HCT116 (cell line): ENCODE measurements around the gene ATP8A2. TPM values are rescaled to one million over a fixed set of nuclear protein-coding genes. Genes with fewer than 3 reads are reported as not detected.

Experiments used
- ATAC-seq: fragments of 200-7000 bp; cut with Tn5 transposase; 2 replicates; pipeline ENCODE4 v1.9.1; 2020; ENCODE audit warnings: mild to moderate bottlenecking, moderate library complexity
- BruUV-seq: library from RNA; stranded (reverse); fragments of 400-500 nt; replicated peaks from 2 replicates; lab custom pipeline; 2021; lab: Mats Ljungman, UMichigan
- CTCF ChIA-PET: fragments of 300-600 bp; sonication (Branson Sonifier 250); formaldehyde crosslinking; loops from one replicate; lab custom pipeline; 2021; ENCODE audit warnings: antibody characterized with exemption; lab: Charles Lee
- POLR2A ChIA-PET: fragments of 300-600, 350-600 bp; sonication (Branson Sonifier 250); formaldehyde crosslinking; loops from one replicate; lab custom pipeline; 2021; ENCODE audit warnings: antibody characterized with exemption; lab: Charles Lee
- RAD21 ChIA-PET, 2 experiments: fragments of 300-600 bp; sonication (Branson Sonifier 250); formaldehyde crosslinking; loops; one replicate each; lab custom pipeline; 2023; ENCODE audit warnings: low total read pairs in 2 of 2; ENCODE audit not compliant: uncharacterized antibody in 2 of 2, unreplicated experiment in 2 of 2, low non-redundant PET in 1 of 2; lab: Charles Lee
- DNase-seq: peaks from one replicate; pipeline ENCODE4 v3.0.0-alpha.2; 2010; ENCODE audit warnings: low read depth, low spot score
- H2AFZ ChIP-seq: fragments of 200-600 bp; shearing (Covaris generic), sonication (generic); 2 replicates; pipeline ENCODE4 v1.6.1; 2017; ENCODE audit warnings: low read depth, mixed run types, mixed read lengths, antibody characterized with exemption, low read length; ENCODE audit not compliant: poor library complexity, severe bottlenecking
- H3K27ac ChIP-seq: 2 replicates; pipeline ENCODE4 v1.5.1; 2012; ENCODE audit warnings: low read depth, low read length
- H3K27me3 ChIP-seq: fragments of 200-600 bp; sonication (generic); 2 replicates; pipeline ENCODE4 v1.6.1; 2016; ENCODE audit warnings: mixed run types, low read length, mixed read lengths; ENCODE audit not compliant: insufficient read depth
- H3K36me3 ChIP-seq, 2 experiments: fragments of 200-500 bp in 1 of 2; fragments of 200-600 bp in 1 of 2; sonication (Bioruptor generic) in 1 of 2; sonication (generic) in 1 of 2; 2 replicates each; pipeline versions ENCODE4 v1.5.1 to v1.6.1; 2014 to 2016; ENCODE audit warnings: low read length in 2 of 2, inconsistent platforms in 1 of 2, mixed read lengths in 1 of 2, mixed run types in 1 of 2; ENCODE audit not compliant: insufficient read depth in 2 of 2, control insufficient read depth in 1 of 2
- H3K4me1 ChIP-seq, 2 experiments: fragments of 200-600 bp in 1 of 2; sonication (generic) in 1 of 2; 2 replicates each; pipeline versions ENCODE4 v1.5.1 to v1.6.1; 2012 to 2017; ENCODE audit warnings: low read length in 2 of 2, inconsistent platforms in 1 of 2, mild to moderate bottlenecking in 1 of 2, mixed read lengths in 1 of 2, mixed run types in 1 of 2, moderate library complexity in 1 of 2; ENCODE audit not compliant: insufficient read depth in 2 of 2, control insufficient read depth in 1 of 2
- H3K4me2 ChIP-seq: fragments of 200-600 bp; sonication (generic); 2 replicates; pipeline ENCODE4 v1.6.1; 2017; ENCODE audit warnings: mixed run types, low read length, mixed read lengths
- H3K4me3 ChIP-seq, 2 experiments: fragments of 200-600 bp in 1 of 2; sonication (generic) in 1 of 2; replicated peaks in 1 of 2; 2 replicates each; pipeline ENCODE4 v1.5.1; 2011 to 2016; ENCODE audit warnings: low read length in 2 of 2, control low read depth in 1 of 2, low read depth in 1 of 2, mild to moderate bottlenecking in 1 of 2, mixed read lengths in 1 of 2, mixed run types in 1 of 2
- H3K79me2 ChIP-seq: fragments of 200-600 bp; sonication (generic); 2 replicates; pipeline ENCODE4 v1.6.1; 2017; ENCODE audit warnings: mild to moderate bottlenecking, mixed run types, low read length, moderate library complexity, mixed read lengths; ENCODE audit not compliant: insufficient read depth
- H3K9ac ChIP-seq: fragments of 200-600 bp; sonication (generic); 2 replicates; pipeline ENCODE4 v1.6.1; 2016; ENCODE audit warnings: low read length, mixed read lengths
- H3K9me2 ChIP-seq: fragments of 200-600 bp; sonication (generic), shearing (Covaris generic); 2 replicates; pipeline ENCODE4 v1.6.1; 2017; ENCODE audit warnings: mixed run types, mild to moderate bottlenecking, moderate library complexity; ENCODE audit not compliant: insufficient read depth
- H3K9me3 ChIP-seq, 2 experiments: fragments of 200-500 bp in 1 of 2; fragments of 200-600 bp in 1 of 2; sonication (Bioruptor generic) in 1 of 2; sonication (generic) in 1 of 2; 2 replicates each; pipeline ENCODE4 v1.6.1; 2014 to 2017; ENCODE audit warnings: low read length in 2 of 2, mixed read lengths in 2 of 2, inconsistent platforms in 1 of 2, low read depth in 1 of 2, mild to moderate bottlenecking in 1 of 2, mixed run types in 1 of 2, moderate library complexity in 1 of 2; ENCODE audit not compliant: control insufficient read depth in 1 of 2, insufficient read depth in 1 of 2
- H4K20me1 ChIP-seq: fragments of 200-600 bp; sonication (generic), shearing (Covaris generic); 2 replicates; pipeline ENCODE4 v1.6.1; 2017; ENCODE audit warnings: mixed run types, mild to moderate bottlenecking, moderate library complexity; ENCODE audit not compliant: insufficient read depth
- POLR2A ChIP-seq: IDR thresholded peaks from 2 replicates; pipeline ENCODE4 v1.7.0; 2011; ENCODE audit warnings: borderline replicate concordance; ENCODE audit not compliant: insufficient read depth, insufficient read length; ENCODE audit errors: extremely low read depth
- SIN3A ChIP-seq: IDR thresholded peaks from 2 replicates; pipeline ENCODE4 v1.6.1; 2012; ENCODE audit warnings: low read depth
- SP1 ChIP-seq: IDR thresholded peaks from 2 replicates; pipeline ENCODE4 v1.6.1; 2012; ENCODE audit warnings: low read depth
- SRF ChIP-seq: IDR thresholded peaks from 2 replicates; pipeline ENCODE4 v1.6.1; 2012; ENCODE audit warnings: low read depth
- TCF7L2 ChIP-seq: IDR thresholded peaks from 2 replicates; pipeline ENCODE4 v1.7.0; 2011; ENCODE audit warnings: borderline replicate concordance, inconsistent platforms; ENCODE audit not compliant: insufficient read depth, insufficient read length; ENCODE audit errors: extremely low read depth
- intact Hi-C: fragments of 100-400 bp; cut with micrococcal nuclease; formaldehyde crosslinking; loops from 2 replicates; pipeline ENCODE4 v1.10.0; 2022
- total RNA-seq: library from RNA; stranded (reverse); gene quantifications from one replicate; pipeline ENCODE4 v1.2.1, GENCODE V29; 2021; ENCODE audit not compliant: unreplicated experiment
- TF ChIP-seq, protein P1 (sequence below), 3 experiments: fragments of 200-600 bp in 1 of 3; sonication (generic) in 1 of 3; IDR thresholded peaks in 2 of 3; conservative IDR thresholded peaks in 1 of 3; 2 replicates each; pipeline ENCODE4 v1.5.1; 2012 to 2017; ENCODE audit warnings: low read depth in 2 of 3, low read length in 2 of 3, antibody characterized with exemption in 1 of 3, borderline replicate concordance in 1 of 3, control low read depth in 1 of 3, mild to moderate bottlenecking in 1 of 3, mixed read lengths in 1 of 3, mixed run types in 1 of 3, moderate library complexity in 1 of 3; ENCODE audit not compliant: insufficient read depth in 1 of 3
- TF ChIP-seq, protein P2 (sequence below): IDR thresholded peaks from 2 replicates; pipeline ENCODE4 v1.6.1; 2012
- TF ChIP-seq, protein P3 (sequence below): IDR thresholded peaks from 2 replicates; pipeline ENCODE4 v1.6.1; 2012; ENCODE audit warnings: low read depth

The ATP8A2 gene
- total RNA-seq, 1 experiment from 2014 or later, result not detected

- TF ChIP-seq, protein P1, sequence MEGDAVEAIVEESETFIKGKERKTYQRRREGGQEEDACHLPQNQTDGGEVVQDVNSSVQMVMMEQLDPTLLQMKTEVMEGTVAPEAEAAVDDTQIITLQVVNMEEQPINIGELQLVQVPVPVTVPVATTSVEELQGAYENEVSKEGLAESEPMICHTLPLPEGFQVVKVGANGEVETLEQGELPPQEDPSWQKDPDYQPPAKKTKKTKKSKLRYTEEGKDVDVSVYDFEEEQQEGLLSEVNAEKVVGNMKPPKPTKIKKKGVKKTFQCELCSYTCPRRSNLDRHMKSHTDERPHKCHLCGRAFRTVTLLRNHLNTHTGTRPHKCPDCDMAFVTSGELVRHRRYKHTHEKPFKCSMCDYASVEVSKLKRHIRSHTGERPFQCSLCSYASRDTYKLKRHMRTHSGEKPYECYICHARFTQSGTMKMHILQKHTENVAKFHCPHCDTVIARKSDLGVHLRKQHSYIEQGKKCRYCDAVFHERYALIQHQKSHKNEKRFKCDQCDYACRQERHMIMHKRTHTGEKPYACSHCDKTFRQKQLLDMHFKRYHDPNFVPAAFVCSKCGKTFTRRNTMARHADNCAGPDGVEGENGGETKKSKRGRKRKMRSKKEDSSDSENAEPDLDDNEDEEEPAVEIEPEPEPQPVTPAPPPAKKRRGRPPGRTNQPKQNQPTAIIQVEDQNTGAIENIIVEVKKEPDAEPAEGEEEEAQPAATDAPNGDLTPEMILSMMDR (IDR thresholded peaks at IDR 0.05 in 2 of 3, conservative IDR thresholded peaks at IDR 0.05 in 1 of 3; ENCODE audit: borderline replicate concordance in 1 of 3, insufficient read depth in 1 of 3, low read depth in 2 of 3, low read length in 2 of 3), result no peak
- TF ChIP-seq SP1 (no peak), SIN3A (no peak), TCF7L2 (no peak), POLR2A (no peak)
- TF ChIP-seq, protein P2, sequence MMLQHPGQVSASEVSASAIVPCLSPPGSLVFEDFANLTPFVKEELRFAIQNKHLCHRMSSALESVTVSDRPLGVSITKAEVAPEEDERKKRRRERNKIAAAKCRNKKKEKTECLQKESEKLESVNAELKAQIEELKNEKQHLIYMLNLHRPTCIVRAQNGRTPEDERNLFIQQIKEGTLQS, result no peak
- TF ChIP-seq, all 23 proteins: peak for 0
Measured at GRCh38 chr13:25756912-25757311, 385.1 kb downstream of the ATP8A2 start (continued).

GRCh38 chr13:25761041-25761440 lies 389.3 kb downstream of the ATP8A2 start:
- ChIA-PET CTCF (no interaction called here), RAD21 (no interaction called here), POLR2A (no interaction called here)
- no peaks in the 10 kb centered on the region for H3K9me3 ChIP-seq
- H3K27ac ChIP-seq, result no peak overlapping the region
- H3K4me3 ChIP-seq, result no peak overlapping the region
- peaks cover 28% of the 10 kb centered on the region for H3K27me3 ChIP-seq
- H3K4me1 ChIP-seq, result no peaks in the 10 kb centered on the region
- DNase-seq (no peak), ATAC-seq (no peak)
- no TSS peak for BruUV-seq
- no peaks in the 10 kb centered on the region for H3K79me2 ChIP-seq
- no peak overlapping the region for H2AFZ ChIP-seq
- TF ChIP-seq SRF, result no peak
- TF ChIP-seq, protein P1 (IDR thresholded peaks at IDR 0.05 in 2 of 3, conservative IDR thresholded peaks at IDR 0.05 in 1 of 3; ENCODE audit: borderline replicate concordance in 1 of 3, insufficient read depth in 1 of 3, low read depth in 2 of 3, low read length in 2 of 3), result no peak
- TF ChIP-seq, protein P3, sequence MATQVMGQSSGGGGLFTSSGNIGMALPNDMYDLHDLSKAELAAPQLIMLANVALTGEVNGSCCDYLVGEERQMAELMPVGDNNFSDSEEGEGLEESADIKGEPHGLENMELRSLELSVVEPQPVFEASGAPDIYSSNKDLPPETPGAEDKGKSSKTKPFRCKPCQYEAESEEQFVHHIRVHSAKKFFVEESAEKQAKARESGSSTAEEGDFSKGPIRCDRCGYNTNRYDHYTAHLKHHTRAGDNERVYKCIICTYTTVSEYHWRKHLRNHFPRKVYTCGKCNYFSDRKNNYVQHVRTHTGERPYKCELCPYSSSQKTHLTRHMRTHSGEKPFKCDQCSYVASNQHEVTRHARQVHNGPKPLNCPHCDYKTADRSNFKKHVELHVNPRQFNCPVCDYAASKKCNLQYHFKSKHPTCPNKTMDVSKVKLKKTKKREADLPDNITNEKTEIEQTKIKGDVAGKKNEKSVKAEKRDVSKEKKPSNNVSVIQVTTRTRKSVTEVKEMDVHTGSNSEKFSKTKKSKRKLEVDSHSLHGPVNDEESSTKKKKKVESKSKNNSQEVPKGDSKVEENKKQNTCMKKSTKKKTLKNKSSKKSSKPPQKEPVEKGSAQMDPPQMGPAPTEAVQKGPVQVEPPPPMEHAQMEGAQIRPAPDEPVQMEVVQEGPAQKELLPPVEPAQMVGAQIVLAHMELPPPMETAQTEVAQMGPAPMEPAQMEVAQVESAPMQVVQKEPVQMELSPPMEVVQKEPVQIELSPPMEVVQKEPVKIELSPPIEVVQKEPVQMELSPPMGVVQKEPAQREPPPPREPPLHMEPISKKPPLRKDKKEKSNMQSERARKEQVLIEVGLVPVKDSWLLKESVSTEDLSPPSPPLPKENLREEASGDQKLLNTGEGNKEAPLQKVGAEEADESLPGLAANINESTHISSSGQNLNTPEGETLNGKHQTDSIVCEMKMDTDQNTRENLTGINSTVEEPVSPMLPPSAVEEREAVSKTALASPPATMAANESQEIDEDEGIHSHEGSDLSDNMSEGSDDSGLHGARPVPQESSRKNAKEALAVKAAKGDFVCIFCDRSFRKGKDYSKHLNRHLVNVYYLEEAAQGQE, result no peak
- no peaks in the 10 kb centered on the region for H3K9me2 ChIP-seq
- no peak overlapping the region for H3K9ac ChIP-seq
- no peaks in the 10 kb centered on the region for H4K20me1 ChIP-seq
- H3K4me2 ChIP-seq, result no peak overlapping the region
- no peaks in the 10 kb centered on the region for H3K36me3 ChIP-seq
- intact Hi-C loops, result no loop called here
